Keratinocyte (primary cell): ENCODE results near the gene WWC1. TPM values are rescaled to one million over a fixed set of nuclear protein-coding genes. Genes with fewer than 3 reads are reported as not detected.

ENCODE experiments used
- DNase-seq: peaks from one replicate; pipeline ENCODE4 v3.0.0-alpha.2; 2011; ENCODE audit warnings: low read depth, missing footprints, low spot score
- FAIRE-seq: peaks from 2 replicates; lab custom pipeline; 2011; peaks lifted over from hg19 to GRCh38; lab: Jason Lieb, UNC
- H2AFZ ChIP-seq: 2 replicates; pipeline ENCODE4 v1.6.0; 2012; ENCODE audit warnings: low read length, control low read depth, inconsistent platforms; ENCODE audit not compliant: control insufficient read depth
- H3K27ac ChIP-seq: 2 replicates; pipeline ENCODE4 v1.5.1; 2011; ENCODE audit warnings: low read length; ENCODE audit not compliant: control insufficient read depth, insufficient read depth
- H3K27me3 ChIP-seq: 3 replicates; pipeline ENCODE4 v1.6.0; 2011; ENCODE audit warnings: low read length; ENCODE audit not compliant: control insufficient read depth, insufficient read depth; ENCODE audit errors: extremely low read depth
- H3K36me3 ChIP-seq, 2 experiments: 2 replicates in 1 of 2; 3 replicates in 1 of 2; pipeline ENCODE4 v1.5.1; 2011; ENCODE audit warnings: low read length in 2 of 2, mild to moderate bottlenecking in 1 of 2; ENCODE audit not compliant: control insufficient read depth in 2 of 2, insufficient read depth in 2 of 2; ENCODE audit errors: extremely low read depth in 1 of 2
- H3K4me1 ChIP-seq: 3 replicates; pipeline ENCODE4 v1.5.1; 2011; ENCODE audit warnings: low read length; ENCODE audit not compliant: control insufficient read depth, insufficient read depth; ENCODE audit errors: extremely low read depth
- H3K4me2 ChIP-seq: 3 replicates; pipeline ENCODE4 v1.6.0; 2011; ENCODE audit warnings: low read depth, low read length; ENCODE audit not compliant: control insufficient read depth, insufficient read depth; ENCODE audit errors: extremely low read depth
- H3K4me3 ChIP-seq, 3 experiments: fragments of 200-600 bp in 1 of 3; sonication (generic) in 1 of 3; 2 replicates in 2 of 3; 3 replicates in 1 of 3; pipeline ENCODE4 v1.5.1; 2011 to 2016; ENCODE audit warnings: low read length in 3 of 3, mild to moderate bottlenecking in 3 of 3, control low read depth in 2 of 3, inconsistent platforms in 1 of 3, low read depth in 1 of 3, mixed read lengths in 1 of 3, mixed run types in 1 of 3, moderate library complexity in 1 of 3; ENCODE audit not compliant: control insufficient read depth in 2 of 3, insufficient read depth in 2 of 3; ENCODE audit errors: extremely low read depth in 1 of 3
- H3K79me2 ChIP-seq: 2 replicates; pipeline ENCODE4 v1.6.0; 2012; ENCODE audit warnings: low read length; ENCODE audit not compliant: control insufficient read depth, insufficient read depth
- H3K9ac ChIP-seq: 3 replicates; pipeline ENCODE4 v1.6.0; 2011; ENCODE audit warnings: low read length; ENCODE audit not compliant: control insufficient read depth, insufficient read depth; ENCODE audit errors: extremely low read depth
- H3K9me1 ChIP-seq: 3 replicates; pipeline ENCODE4 v1.6.0; 2011; ENCODE audit warnings: low read length; ENCODE audit not compliant: control insufficient read depth, insufficient read depth; ENCODE audit errors: extremely low read depth
- H3K9me3 ChIP-seq: 2 replicates; pipeline ENCODE4 v1.5.1; 2012; ENCODE audit warnings: low read depth, low read length; ENCODE audit not compliant: control insufficient read depth
- H4K20me1 ChIP-seq: 3 replicates; pipeline ENCODE4 v1.6.0; 2011; ENCODE audit warnings: low read length; ENCODE audit not compliant: control insufficient read depth, insufficient read depth; ENCODE audit errors: extremely low read depth
- CTCF ChIP-seq, 3 experiments: IDR thresholded peaks in 1 of 3; conservative IDR thresholded peaks in 1 of 3; optimal IDR thresholded peaks in 1 of 3; 2 replicates in 2 of 3; 3 replicates in 1 of 3; pipeline versions ENCODE3 to v1.5.1; 2011; ENCODE audit warnings: low read length in 3 of 3, mild to moderate bottlenecking in 3 of 3, moderate library complexity in 2 of 3, control low read depth in 1 of 3, inconsistent platforms in 1 of 3; ENCODE audit not compliant: insufficient read depth in 2 of 3; ENCODE audit errors: extremely low read depth in 1 of 3
- EZH2 ChIP-seq: IDR thresholded peaks from one replicate; pipeline ENCODE4 v1.6.1; 2012; ENCODE audit warnings: inconsistent platforms, mild to moderate bottlenecking, low read length, moderate library complexity
- dilution Hi-C: fragments of 300-500 bp; cut with MboI; formaldehyde crosslinking; loops from one replicate; pipeline ENCODE4 v1.7.0; 2020; ENCODE audit warnings: low sequenced_read_pairs; ENCODE audit not compliant: extremely low pct_ligation_motif_present
- polyA plus RNA-seq, 5 experiments: library from polyadenylated mRNA; depleted of rRNA in 3 of 5; stranded (reverse) in 3 of 5; stranded (forward) in 1 of 5; unstranded in 1 of 5; fragments of >200 nt; gene quantifications; 1 replicate in 1 of 5; 2 replicates in 3 of 5; 3 replicates in 1 of 5; pipeline versions ENCODE4 v1.2.1 to v1.2.3, GENCODE V29; 2011 to 2012; ENCODE audit warnings: missing spikeins in 2 of 5, low read depth in 1 of 5, low replicate concordance in 1 of 5

Gene WWC1
- polyA plus RNA-seq, 1 donor (not counting 4 experiments of a cell fraction or from before 2014, with no cell fraction given): 19.8 TPM

- TF ChIP-seq CTCF (optimal IDR thresholded peaks at IDR 0.05 in 1 of 3, IDR thresholded peaks at IDR 0.05 in 1 of 3, conservative IDR thresholded peaks at IDR 0.05 in 1 of 3; ENCODE audit: extremely low read depth in 1 of 3, insufficient read depth in 2 of 3, low read length in 3 of 3): no peak
- no peak for TF ChIP-seq EZH2
- Histone ChIP-seq H3K4me1 (peaks cover 44% of the 10 kb centered on the region), H2AFZ (no peak overlapping the region), H3K27me3 (no peaks in the 10 kb centered on the region), H3K4me2 (no peak overlapping the region), H3K36me3 (no peaks in the 10 kb centered on the region), H4K20me1 (peaks cover 4% of the 10 kb centered on the region), H3K9me1 (peaks cover 13% of the 10 kb centered on the region), H3K79me2 (peaks cover 77% of the 10 kb centered on the region), H3K9me3 (no peaks in the 10 kb centered on the region), H3K4me3 (no peak overlapping the region), H3K9ac (no peak overlapping the region), H3K27ac (peak overlapping the region; percentile 2)
- DNase-seq (no peak), FAIRE-seq (no peak)
- dilution Hi-C loops: no loop called here
Measured at GRCh38 chr5:168303393-168304025, 12.1 kb downstream of the WWC1 start.

GRCh38 chr5:168304349-168304748, 12.9 kb downstream of the WWC1 start:
- TF ChIP-seq EZH2 (no peak), CTCF (optimal IDR thresholded peaks at IDR 0.05 in 1 of 3, IDR thresholded peaks at IDR 0.05 in 1 of 3, conservative IDR thresholded peaks at IDR 0.05 in 1 of 3; ENCODE audit: extremely low read depth in 1 of 3, insufficient read depth in 2 of 3, low read length in 3 of 3) (no peak)
- Histone ChIP-seq H3K4me2 (no peak overlapping the region), H3K9me3 (no peaks in the 10 kb centered on the region), H3K27me3 (no peaks in the 10 kb centered on the region), H3K9ac (no peak overlapping the region), H3K4me3 (no peak overlapping the region), H3K27ac (no peak overlapping the region), H3K9me1 (peaks cover 13% of the 10 kb centered on the region), H2AFZ (no peak overlapping the region), H3K79me2 (peaks cover 76% of the 10 kb centered on the region), H4K20me1 (peaks cover 4% of the 10 kb centered on the region), H3K4me1 (peaks cover 41% of the 10 kb centered on the region), H3K36me3 (no peaks in the 10 kb centered on the region)
- dilution Hi-C loops: no loop called here
- DNase-seq (no peak), FAIRE-seq (no peak)
